ENCODE results near the gene GSK3B. TPM values are rescaled to one million over a fixed set of nuclear protein-coding genes. Genes with fewer than 3 reads are reported as not detected.

GSK3B gene
- total RNA-seq, 4 donors from 2014 or later, result 29.4 to 39.8 (median 32.5) TPM

DNA sequence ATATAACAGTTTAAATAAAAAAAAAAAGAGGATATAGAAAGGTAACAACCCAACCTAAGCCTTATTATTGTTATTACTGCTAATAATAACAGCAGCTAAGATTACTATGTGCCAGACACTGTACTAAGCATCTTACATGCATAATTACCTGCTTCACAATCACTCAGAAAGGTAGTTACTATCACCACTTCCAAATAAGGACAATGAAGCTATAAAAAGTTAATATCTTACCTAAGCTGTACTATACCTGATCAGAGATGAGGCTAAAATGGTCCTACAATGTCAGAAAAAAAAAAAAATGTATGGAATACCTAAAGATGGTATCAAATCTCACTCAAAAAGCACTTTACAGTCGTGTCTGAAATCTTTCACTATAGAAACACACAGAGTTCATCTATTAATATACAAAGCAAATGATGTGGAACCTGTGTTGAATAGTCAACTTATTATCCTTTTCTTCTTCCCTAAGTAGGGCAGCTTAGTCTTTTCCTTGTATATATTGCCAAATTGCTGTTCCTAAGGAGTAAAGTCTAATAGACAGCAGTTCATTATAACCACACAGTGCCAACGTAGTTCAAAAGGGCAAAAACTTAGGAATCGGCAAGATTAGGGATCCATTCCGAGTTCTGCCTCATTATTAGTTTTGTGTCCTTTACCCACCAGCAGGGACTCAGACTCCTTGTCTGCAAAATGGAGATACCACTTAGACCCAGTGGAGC, 23.8 kb downstream of the GSK3B start:
- TF ChIP-seq, protein P1, sequence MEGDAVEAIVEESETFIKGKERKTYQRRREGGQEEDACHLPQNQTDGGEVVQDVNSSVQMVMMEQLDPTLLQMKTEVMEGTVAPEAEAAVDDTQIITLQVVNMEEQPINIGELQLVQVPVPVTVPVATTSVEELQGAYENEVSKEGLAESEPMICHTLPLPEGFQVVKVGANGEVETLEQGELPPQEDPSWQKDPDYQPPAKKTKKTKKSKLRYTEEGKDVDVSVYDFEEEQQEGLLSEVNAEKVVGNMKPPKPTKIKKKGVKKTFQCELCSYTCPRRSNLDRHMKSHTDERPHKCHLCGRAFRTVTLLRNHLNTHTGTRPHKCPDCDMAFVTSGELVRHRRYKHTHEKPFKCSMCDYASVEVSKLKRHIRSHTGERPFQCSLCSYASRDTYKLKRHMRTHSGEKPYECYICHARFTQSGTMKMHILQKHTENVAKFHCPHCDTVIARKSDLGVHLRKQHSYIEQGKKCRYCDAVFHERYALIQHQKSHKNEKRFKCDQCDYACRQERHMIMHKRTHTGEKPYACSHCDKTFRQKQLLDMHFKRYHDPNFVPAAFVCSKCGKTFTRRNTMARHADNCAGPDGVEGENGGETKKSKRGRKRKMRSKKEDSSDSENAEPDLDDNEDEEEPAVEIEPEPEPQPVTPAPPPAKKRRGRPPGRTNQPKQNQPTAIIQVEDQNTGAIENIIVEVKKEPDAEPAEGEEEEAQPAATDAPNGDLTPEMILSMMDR (IDR thresholded peaks at IDR 0.05; ENCODE audit: low read depth), result no peak

DNA sequence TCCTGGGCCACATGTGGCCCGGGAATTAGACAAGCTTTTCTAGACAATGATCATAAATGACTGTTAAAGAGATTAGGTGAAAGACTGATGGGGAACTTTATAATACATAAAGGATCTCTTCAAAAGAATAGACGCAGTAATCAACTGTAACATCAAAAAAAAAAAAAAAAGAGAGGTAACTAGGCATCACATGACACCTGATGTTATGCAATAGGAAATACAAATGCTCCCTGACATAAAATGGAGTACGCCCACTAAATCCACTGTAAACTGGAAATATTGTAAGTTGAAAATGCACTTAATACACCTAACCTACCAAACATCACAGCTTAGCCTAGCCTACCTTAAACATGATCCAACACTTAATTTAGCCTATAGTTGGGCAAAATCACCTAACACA, 27.2 kb downstream of the GSK3B start:
- TF ChIP-seq, protein P1 (IDR thresholded peaks at IDR 0.05; ENCODE audit: low read depth), result no peak

DNA sequence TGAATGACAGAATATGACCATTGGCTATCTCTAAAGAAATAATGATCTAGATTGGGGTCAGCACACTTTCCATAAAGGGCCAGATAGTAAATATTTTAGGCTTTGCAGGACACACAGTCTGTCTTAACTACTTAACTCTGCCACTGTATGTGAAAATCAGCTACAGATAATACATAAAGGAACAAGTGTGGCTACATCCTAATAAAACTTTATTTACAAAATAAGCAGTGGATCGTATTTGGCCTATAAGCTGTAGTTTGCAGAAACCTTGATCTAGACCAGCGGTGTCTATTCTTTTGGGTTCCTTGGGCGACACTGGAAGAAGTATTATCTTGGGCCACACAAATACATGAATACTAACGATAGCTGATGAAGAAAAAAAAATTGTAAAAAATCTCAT, 27.6 kb downstream of the GSK3B start:
- TF ChIP-seq, protein P1 (IDR thresholded peaks at IDR 0.05; ENCODE audit: low read depth), result no peak

DNA sequence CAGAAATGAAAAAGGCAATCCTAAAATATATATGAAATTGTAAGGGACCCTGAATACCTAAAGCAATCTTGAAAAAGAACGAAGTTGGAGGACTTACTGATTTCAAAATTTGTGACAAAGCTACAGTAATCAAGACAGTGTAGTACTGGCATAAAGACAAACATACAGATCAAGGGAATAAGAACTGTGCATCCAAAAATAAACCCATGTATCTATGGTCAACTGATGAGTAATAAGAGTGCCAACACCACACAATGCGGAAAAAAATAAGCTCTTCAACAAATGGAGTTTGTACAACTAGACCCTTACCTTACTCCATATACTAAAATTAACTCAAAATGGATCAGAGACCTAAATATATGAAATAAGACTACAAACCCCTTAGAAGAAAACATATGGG, 29.6 kb downstream of the GSK3B start:
- TF ChIP-seq, protein P1 (IDR thresholded peaks at IDR 0.05; ENCODE audit: low read depth), result no peak

DNA sequence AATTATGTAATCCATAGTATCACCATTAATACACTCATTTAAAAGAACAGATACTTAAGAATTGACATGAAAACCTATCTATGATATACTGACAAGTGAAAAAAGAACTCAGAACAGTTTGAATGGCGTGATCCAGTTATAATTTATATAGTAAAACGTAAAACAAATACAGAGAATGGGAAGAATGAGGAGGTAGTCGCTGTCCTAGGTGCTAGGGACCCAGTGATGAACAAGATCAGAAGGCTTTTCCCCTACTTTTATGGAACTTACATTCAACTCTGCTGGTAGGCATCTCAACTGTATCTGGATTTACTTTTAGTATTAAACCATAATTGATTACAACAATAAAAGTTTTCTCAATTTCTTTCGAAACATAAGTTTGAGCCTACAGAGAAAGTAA, 31.8 kb downstream of the GSK3B start:
- TF ChIP-seq, protein P1 (IDR thresholded peaks at IDR 0.05; ENCODE audit: low read depth), result no peak

DNA sequence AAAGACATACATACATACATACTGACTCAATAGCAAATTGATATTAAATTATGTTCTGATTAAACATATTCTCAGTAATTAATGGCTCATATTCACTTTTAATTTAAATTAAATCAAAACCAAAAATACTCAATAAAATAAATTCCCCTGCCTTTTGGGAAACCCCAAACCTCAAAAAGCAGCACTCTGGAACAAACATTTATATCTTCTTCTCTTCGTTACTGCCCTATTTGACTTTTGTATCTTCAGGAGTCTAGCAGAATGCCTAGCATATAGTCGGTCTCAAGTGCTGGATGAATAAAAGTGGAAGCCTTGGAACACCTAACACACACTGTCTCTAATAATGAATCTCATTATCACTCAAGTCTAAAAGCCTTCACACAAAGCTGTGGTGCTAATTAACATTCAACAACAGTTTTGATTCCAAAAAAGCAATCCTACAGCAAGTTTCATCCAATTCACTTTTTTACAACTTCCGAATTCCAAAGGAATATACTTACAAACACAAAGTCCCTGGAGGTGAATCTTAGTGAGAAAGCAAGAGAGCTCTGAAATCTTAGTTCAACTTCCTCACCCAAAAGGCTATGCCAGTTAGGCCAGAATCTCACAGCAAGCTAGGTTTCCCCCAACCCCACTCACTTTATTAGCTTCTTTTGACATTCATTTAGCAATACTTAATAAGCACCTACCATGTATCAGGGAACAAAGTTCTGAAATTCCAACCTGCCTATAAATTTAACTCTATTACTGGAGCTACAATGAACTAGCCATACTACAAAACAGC, 35.0 kb downstream of the GSK3B start:
- TF ChIP-seq, protein P1 (IDR thresholded peaks at IDR 0.05; ENCODE audit: low read depth), result no peak

DNA sequence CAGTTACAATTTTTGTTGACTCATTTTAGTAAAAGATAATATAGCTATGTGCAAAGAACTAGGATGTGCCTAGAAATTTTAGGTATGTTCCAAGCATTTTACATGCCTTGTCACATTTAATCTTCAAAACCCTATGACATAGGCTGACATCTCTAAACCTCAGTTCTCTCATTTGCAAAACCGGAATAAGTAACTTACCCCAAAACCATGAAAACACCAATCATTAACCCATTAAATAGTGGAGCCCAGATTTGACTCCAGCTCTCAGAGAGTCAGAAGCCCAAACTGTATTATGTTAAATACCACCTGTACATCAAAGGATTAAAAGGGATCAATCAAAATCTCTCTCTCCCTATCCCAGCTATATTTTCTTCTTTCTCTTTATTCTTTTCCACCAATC, 36.6 kb downstream of the GSK3B start:
- TF ChIP-seq, protein P1 (IDR thresholded peaks at IDR 0.05; ENCODE audit: low read depth), result no peak

Measured in subcutaneous adipose tissue (tissue), 4 donors.